Hypothalamus (tissue), 51 donors: ENCODE measurements around the gene TTLL3.
A peak's percentile ranks its signal among the peaks of the same experiment; 100 is the strongest.
"Not testable (repeated sequence)": the region's sequence is repeated elsewhere in the genome, so short reads cannot be mapped to it uniquely, and the experiment has no call there.

Experiments used
- DNase-seq, 51 donors: peaks; one replicate each; lab custom pipeline; 2025; lab: John Stamatoyannopoulos, UW

TTLL3 gene

GRCh38 chr3:9809615-9810432, at the start of gene TTLL3:
Gene TTLL3 (plus strand): TSS chr3:9810262. CDS start chr3:9810662, 400 bp downstream.
- peak in 48 of 51 donors; percentile 14 to 84 (median 55) for DNase-seq

DNA sequence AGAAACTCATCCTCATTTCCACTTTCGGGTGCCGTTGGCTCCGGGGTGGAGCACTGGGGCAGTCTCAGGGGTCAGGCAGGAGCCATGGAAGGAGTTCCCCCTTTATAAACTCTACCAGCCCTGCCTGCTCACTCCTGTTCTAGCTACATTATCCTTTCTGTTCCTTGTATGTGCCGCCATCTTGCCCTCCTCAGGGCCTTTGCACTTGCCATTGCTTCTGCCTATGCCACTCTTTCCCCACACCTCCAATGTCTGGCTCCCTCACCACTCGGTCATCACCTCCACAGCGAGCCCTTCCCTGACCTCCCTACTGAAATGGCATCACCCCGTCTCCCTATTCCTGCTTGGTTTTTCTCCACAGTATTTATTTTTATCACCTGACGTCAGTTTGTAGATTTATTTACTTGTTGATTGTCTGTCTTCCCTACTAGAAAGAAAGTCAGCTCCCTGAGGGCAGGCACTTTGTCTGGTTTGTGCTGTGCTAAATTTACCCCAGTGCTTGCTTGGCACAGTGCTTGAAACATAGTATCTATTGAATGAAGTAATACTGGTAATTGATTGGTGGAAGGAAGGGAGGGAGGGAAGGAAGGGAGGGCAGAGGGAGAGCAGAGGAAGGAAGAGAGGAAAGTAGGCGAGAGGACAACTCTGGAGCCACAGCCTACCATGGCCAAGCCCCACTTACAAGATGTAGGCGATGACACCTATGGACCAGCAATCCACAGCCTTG, 49.1 kb upstream of the TTLL3 start:
- DNase-seq, result no peak

DNA sequence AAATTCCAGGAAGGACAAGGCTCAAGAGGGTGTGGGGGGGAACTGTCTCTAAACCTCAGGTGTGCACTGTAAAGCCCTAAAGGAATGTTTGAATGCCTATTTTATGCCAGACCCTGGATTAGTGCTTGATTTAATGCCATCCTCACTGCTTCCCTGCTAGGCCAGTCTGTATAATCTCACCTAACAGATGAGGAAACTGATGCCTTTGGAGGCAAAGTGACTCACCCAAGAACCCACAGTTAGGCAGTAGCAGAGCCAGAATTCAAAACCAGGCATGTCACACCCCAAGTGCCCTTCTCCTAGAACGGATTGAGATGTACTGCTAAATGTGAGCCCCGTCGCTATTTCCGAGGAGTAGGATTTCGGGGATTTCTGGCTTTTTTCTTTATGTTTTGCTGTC, 48.1 kb upstream of the TTLL3 start:
- DNase-seq, result no peak

- DNase-seq, result no peak
These were observed 47.2 kb upstream of the TTLL3 start for GRCh38 chr3:9762871-9763270.

- DNase-seq, result no peak
These were observed 44.2 kb upstream of the TTLL3 start for GRCh38 chr3:9765865-9766264.

DNA sequence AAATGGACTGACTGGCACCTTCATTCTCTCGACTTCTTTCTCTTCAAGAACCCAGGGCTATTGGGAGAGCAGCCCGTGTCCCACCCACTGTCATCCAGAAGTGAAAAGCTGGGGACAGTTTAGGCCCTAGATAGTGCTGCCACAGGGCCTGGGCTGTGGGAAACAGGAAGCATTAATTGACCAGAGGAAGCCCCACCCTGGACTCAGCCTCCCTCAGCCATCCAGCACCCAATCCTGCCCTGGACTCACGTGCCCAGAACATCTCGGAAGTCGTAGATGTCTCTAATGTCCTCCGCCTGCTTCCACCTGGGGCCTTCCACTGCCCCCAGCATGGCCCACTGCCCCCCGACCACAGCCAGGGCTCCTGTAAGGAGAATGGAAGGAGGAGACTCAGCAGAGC, 42.6 kb upstream of the TTLL3 start:
- no peak for DNase-seq

GRCh38 chr3:9768141-9768775, 41.8 kb upstream of the TTLL3 start:
- peak in 1 of 51 donors; percentile 17 for DNase-seq

DNA sequence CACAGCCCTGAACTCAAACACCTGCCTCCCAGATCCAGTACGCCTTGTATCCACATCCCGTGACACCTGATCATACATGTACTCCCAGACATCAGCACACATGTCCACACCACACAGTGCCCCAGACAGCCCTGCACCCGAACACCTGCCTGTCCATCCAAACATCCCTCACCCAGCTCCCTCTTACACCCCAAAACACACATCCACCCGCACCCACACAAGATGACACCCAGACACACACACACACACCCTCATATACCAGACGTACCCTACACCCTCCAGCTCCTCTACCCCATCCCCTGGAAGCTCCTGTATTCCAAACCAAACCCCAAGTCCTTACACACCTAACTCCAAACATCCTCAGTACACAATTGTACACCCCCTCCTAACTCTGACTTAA, 41.0 kb upstream of the TTLL3 start:
- no peak for DNase-seq

GRCh38 chr3:9769426-9770275, 40.4 kb upstream of the TTLL3 start, which contains the start of gene CAMK1:
Gene CAMK1 (minus strand): TSS chr3:9769947. CDS start chr3:9767749, 2,198 bp downstream.
- DNase-seq, result peak in 48 of 51 donors; percentile 15 to 85 (median 62)

GRCh38 chr3:9770276-9770812, 39.7 kb upstream of the TTLL3 start:
- DNase-seq, result peak in 42 of 51 donors; percentile 13 to 78 (median 62)

DNA sequence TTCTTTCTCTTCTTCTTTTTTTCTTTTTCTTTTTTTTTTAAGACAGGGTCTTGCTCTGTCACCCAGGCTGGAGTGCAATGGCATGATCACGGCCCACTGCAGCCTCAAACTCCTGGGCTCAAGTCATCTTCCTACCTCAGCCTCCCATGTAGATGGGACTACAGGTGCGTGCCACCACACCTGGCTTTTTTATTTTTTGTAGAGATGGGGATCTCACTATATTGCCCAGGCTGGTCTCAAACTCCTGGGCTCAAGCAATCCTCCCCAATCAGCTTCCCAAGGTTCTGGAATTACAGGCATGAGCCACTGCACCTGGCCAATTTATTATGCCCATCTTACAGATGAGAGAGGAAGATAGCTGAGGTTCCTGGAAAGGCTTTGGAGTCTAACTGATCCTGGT, 39.1 kb upstream of the TTLL3 start:
- not testable (repeated sequence) for DNase-seq

DNA sequence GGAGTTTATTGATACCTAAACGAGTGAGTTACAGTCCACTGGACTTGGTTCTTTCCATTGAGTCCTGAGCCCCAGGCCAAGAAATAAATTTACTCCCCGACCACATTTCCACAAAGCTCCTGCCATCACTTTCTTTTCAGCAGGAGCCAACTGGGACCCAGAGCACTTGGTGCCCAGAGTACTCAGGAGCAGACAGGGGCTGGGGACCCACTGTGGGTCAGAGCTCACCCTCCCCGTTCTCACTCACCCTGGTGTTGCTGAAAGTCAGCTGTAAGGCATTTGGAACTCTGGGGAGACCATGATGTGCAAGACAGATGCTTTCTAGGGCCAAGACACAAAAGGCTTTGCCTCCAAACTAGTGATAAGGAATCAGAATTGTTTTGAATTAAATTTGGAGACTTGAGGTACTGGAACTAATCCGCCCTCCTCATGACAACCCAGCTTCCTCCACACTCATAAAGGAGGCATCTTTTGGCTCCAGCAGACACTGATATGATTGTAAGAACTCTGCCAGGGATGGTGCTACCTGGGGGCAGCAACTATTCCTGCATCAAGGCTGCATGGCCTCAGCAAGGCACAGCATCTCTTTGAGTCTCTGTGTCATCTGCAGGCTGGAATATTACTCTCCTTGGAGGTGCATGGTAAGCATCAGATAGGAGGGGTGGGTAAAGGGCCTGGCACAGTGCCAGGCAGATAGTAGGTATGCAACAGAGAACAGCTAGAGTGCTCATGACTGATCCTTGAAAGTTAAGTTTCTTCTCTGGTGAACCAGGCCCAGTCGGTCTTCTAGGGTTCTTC, 33.0 kb upstream of the TTLL3 start:
- peak in 3 of 51 donors; percentile 20 to 57 (median 43) for DNase-seq

- peak in 1 of 51 donors; percentile 51 for DNase-seq
These were observed 32.4 kb upstream of the TTLL3 start for GRCh38 chr3:9777694-9778021.

DNA sequence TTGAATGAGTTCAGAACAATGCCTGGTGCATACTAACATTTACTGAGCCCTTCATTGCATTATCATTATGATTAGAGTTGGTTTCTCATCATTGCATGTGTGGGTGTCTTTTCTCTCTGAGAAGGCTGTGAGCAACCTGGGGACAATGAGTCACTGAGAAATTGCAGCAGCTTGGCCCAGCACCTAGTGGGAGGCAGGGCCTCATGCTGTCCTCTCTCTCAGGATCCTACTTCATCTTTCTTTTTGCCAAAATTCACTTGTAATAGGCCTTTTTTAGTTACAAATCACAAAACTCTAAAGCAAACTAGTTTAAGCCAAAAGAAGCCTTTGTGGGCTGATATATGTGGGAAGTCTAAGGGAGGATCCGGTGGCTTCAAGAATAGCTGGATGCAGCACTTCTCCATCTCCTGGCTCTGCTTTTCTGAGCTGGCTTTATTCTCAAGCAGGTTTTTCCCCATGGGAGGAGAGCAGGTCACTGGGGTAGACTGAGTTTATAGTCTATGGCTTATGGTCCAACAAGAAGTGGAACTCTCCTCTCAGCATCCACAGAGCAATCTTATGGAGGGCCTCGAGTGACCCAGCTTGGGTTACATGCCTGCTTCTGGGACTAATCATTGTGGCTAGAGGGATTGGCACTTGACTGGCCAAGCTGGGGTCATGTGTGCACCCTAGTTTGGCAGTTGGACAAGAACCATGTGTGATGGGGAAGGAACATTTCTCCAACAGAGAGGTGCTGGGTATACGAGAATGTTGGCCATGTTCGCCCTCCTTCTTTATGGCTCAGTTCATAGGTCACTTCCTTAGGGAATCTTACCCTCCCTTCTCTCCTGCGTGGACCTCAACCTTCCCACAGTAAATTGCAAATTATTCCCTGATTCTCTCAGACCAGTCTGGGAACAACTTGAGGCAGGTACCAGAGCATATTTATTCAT, 31.7 kb upstream of the TTLL3 start:
- peak in 4 of 51 donors; percentile 16 to 56 (median 31) for DNase-seq

DNA sequence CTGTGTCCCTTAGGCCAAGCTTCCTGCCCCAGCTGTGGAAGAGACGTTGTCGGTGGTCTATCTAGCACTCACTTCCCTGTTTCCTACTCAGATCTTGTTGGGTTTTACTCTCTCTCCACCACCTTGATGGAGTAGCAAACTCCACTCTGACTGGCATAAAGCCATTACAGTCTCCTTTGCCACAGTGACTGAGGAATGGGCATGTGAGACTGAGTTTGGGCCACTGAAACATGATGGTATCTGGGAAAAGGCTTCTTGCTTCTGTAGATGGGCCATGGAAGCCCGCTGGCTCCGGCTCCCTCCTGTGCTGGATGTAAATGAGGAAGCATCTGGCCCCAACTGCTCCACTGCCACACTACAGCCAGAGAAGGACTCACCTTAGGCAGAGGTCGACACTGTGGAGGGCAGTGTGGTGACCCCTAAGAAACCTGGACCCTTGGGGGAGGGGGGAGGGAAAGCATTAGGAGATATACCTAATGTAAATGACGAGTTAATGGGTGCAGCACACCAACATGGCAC, 30.9 kb upstream of the TTLL3 start:
- DNase-seq, result no peak

DNA sequence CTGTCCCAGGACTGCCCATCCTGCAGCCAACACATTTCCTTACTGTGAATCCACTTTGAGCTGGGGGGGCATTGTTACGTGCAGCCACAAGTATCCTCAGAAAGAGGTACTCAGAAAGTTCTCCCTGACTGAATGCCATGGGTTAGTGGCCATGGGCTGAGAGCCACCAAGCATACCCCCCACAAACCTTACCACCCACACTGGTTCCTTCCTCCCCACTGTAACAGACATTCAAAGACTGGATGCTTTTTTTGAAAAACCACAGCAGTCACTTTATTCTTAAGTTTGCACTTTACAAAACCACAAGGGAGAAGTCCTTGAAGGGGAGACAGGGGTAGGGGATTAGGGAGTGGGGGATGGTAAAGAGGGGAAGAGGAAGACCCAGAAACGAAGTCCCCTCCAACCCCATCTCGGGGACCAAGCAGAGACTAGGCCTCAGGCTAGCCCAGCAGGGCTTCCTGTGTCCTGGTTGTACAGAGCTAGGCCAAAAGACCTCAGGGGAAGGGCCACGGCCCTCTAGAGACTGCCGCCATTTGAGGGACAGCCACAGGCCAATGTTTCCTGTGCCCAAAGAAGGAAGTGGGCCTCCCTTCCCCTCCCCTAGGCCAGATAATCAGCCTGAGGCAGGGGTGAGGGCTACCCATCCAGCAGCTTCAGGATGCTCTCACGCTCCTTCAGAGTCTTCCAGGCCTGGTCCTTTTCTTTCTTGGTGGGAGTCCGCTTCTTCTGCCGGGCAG, 30.2 kb upstream of the TTLL3 start:
- peak in 4 of 51 donors; percentile 11 to 40 (median 26) for DNase-seq

DNA sequence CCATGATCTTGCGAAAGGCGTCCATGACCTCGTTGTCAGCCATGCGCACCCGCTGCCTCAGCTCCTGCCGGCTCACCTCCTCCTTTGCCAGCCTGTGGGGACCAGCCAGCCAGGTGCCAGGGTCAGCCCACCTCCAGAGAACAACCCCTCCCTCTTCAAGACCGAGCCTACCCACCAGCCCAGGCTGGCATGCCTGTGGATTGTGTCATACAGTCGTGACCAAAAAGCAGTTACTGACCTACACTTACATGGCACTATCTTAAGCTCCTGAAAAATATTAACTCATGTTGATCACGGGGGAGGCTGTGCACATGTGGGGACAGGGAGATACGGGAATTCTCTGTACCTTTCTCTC, 29.6 kb upstream of the TTLL3 start:
- peak in 1 of 51 donors; percentile 43 for DNase-seq
